K562 (cell line): Measurements from ENCODE around the gene CTH.

Experiments used
- ATF2 ChIP-seq: sonication (generic); formaldehyde crosslinking; IDR thresholded peaks from 2 replicates; pipeline ENCODE4 v1.8.1; 2022; ENCODE audit warnings: missing genetic modification reagents
- MAZ ChIP-seq, 2 experiments: fragments of 450-650 bp in 1 of 2; sonication (generic) in 1 of 2; formaldehyde crosslinking; IDR thresholded peaks in 1 of 2; conservative IDR thresholded peaks in 1 of 2; 2 replicates each; pipeline versions ENCODE4 v1.4.0 to v1.5.0; 2020; ENCODE audit warnings: mild to moderate bottlenecking in 1 of 2, missing genetic modification reagents in 1 of 2
- MEIS2 ChIP-seq: fragments of 450-650 bp; IDR thresholded peaks from 2 replicates; pipeline ENCODE4 v1.6.1; 2014; ENCODE audit warnings: mild to moderate bottlenecking; ENCODE audit not compliant: partially characterized antibody
- TF ChIP-seq, protein P1 (sequence below): fragments of 450-650 bp; formaldehyde crosslinking; conservative IDR thresholded peaks from 2 replicates; pipeline ENCODE4 v1.4.0; 2022; ENCODE audit warnings: mild to moderate bottlenecking, missing genetic modification characterization

DNA sequence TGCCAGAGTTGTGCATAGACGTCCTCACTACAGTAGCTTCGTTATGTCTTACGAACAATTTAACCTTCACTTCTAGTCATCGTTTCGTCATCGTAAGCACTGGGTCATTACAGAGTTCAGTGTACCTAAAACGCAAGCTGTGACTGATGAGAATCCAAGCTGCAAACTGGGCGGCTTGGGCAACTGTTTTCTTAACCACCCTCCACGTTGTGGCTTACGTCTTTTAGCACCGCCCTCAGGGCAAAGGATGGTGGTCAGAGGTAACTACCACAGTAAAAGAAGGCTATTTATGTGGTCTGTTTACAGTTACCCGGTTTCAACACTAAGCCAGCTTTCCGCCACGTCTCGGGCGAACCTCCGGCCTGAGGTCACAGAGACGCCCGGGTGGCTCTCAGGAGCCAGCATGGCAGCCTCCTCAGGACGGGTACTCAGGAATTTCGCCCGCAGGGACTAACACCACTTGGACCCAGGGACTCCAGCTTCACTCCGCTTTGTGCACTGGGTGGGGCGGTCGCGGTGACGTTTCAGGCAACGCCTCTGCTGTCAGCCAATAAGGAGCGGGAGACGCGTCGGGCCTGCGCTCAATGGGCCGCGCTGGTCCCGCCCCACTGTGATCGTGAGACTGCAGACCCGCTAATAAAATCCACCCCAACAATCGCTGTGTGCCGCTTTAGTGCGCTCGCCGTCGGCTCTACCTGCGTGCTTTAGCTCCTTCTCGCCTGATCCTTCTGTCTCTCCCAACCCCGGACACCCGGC, at the start of gene CTH:
- TF ChIP-seq, protein P1, sequence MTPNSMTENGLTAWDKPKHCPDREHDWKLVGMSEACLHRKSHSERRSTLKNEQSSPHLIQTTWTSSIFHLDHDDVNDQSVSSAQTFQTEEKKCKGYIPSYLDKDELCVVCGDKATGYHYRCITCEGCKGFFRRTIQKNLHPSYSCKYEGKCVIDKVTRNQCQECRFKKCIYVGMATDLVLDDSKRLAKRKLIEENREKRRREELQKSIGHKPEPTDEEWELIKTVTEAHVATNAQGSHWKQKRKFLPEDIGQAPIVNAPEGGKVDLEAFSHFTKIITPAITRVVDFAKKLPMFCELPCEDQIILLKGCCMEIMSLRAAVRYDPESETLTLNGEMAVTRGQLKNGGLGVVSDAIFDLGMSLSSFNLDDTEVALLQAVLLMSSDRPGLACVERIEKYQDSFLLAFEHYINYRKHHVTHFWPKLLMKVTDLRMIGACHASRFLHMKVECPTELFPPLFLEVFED (CRISPR knock-in tag), result no peak
- TF ChIP-seq MEIS2 (no peak), MAZ (CRISPR knock-in tag; conservative IDR thresholded peaks at IDR 0.05 in 1 of 2, IDR thresholded peaks at IDR 0.05 in 1 of 2) (peak in 1 of 2 experiments; percentile 45; a peak in 1 of 4 replicates), ATF2 (CRISPR knock-in tag) (no peak)
